ENCODE results near the gene CYP2E1. TPM values are rescaled to one million over a fixed set of nuclear protein-coding genes. Genes with fewer than 3 reads are reported as not detected.

CYP2E1 gene
- total and polyA plus RNA-seq, 8 donors, result 4.6 to 10.1 (median 7.5) TPM

DNA sequence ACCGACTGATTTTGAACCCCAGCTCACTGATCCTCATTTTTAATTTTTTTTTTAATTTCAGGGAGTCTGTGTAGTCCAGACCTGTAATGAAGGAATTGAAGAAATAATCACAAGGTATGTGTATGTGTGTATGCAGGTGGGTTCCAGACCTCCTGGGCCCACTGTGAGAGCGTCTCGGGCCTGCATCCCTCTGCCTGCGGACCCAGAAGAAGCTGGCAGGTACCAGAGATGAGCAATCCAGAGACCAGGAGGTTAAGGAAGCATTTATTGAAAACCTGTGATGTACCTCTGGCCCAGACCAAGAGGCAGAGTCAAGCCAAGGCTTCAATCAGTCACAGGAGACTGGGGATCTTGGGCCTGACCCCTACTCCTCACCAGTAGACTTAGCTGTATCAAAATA lies 27.4 kb downstream of the CYP2E1 start:
- no peak for FAIRE-seq
- Histone ChIP-seq H3K27ac (no peak overlapping the region), H3K36me3 (no peaks in the 10 kb centered on the region), H3K4me1 (no peaks in the 10 kb centered on the region), H3K9me3 (no peaks in the 10 kb centered on the region), H3K4me3 (no peak overlapping the region), H3K27me3 (no peaks in the 10 kb centered on the region)
- 76 to 81% methylated on average over 4 of the region's 4 CpGs for WGBS, 2 donors
- DNase-seq, result no peak
- TF ChIP-seq, protein P1, sequence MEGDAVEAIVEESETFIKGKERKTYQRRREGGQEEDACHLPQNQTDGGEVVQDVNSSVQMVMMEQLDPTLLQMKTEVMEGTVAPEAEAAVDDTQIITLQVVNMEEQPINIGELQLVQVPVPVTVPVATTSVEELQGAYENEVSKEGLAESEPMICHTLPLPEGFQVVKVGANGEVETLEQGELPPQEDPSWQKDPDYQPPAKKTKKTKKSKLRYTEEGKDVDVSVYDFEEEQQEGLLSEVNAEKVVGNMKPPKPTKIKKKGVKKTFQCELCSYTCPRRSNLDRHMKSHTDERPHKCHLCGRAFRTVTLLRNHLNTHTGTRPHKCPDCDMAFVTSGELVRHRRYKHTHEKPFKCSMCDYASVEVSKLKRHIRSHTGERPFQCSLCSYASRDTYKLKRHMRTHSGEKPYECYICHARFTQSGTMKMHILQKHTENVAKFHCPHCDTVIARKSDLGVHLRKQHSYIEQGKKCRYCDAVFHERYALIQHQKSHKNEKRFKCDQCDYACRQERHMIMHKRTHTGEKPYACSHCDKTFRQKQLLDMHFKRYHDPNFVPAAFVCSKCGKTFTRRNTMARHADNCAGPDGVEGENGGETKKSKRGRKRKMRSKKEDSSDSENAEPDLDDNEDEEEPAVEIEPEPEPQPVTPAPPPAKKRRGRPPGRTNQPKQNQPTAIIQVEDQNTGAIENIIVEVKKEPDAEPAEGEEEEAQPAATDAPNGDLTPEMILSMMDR (IDR thresholded peaks at IDR 0.05), result no peak
- intact Hi-C loops (cut with DNase I), result no loop called here
- no peak for ATAC-seq

DNA sequence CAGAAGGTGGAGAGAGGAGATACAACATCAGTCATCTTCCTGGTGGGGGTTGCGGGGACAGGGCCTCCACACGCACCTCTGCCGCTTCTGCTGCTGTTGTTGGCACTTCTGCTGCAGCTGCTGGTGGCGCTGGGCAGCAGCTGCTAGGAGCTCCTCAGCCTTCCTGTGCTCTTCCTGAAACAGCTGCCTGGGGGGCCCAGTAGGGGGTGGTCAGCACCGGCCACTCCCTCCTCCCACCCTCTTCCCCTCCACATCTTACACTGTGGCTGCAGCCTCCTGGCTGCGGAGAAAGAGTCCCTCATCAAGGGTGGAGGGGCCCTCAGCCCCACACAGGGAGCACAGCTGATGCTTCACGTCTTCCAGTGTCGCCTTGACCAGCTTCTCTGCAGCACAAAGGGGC lies 28.4 kb downstream of the CYP2E1 start:
- ATAC-seq (no peak), DNase-seq (no peak), FAIRE-seq (no peak)
- intact Hi-C loops (cut with DNase I), result no loop called here
- Histone ChIP-seq H3K4me1 (no peaks in the 10 kb centered on the region), H3K9me3 (no peaks in the 10 kb centered on the region), H3K4me3 (no peak overlapping the region), H3K27me3 (no peaks in the 10 kb centered on the region), H3K27ac (no peak overlapping the region), H3K36me3 (no peaks in the 10 kb centered on the region)
- 74 to 83% methylated on average over 6 to 8 of the region's 8 CpGs for WGBS, 2 donors
- TF ChIP-seq, protein P1 (IDR thresholded peaks at IDR 0.05), result no peak

DNA sequence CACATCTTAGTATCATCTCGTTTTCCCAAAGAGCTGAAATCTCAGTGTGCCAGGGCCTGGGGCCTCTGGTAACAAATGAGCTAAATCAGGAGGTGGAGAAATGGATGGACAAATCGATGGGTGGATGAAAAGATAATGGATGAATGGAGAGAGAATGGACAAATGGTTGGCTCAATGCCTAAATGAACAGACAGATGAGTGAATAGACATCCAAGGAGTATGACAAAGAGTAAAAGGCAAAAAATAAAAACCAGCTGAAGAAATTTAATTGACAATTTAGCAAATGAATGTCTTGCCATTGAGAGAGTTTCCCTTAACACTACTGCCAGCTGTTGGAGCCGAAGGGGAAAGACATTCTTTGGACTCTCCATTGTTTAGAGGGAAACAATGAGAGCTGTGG lies 30.2 kb downstream of the CYP2E1 start:
- Histone ChIP-seq H3K4me1 (no peaks in the 10 kb centered on the region), H3K9me3 (no peaks in the 10 kb centered on the region), H3K36me3 (no peaks in the 10 kb centered on the region), H3K27ac (no peak overlapping the region), H3K27me3 (no peaks in the 10 kb centered on the region), H3K4me3 (no peak overlapping the region)
- intact Hi-C loops (cut with DNase I), result no loop called here
- WGBS, 2 donors, result 40 to 46% methylated on average over 3 of the region's 3 CpGs
- FAIRE-seq, result no peak
- TF ChIP-seq, protein P1 (IDR thresholded peaks at IDR 0.05), result no peak
- DNase-seq, result no peak
- no peak for ATAC-seq

DNA sequence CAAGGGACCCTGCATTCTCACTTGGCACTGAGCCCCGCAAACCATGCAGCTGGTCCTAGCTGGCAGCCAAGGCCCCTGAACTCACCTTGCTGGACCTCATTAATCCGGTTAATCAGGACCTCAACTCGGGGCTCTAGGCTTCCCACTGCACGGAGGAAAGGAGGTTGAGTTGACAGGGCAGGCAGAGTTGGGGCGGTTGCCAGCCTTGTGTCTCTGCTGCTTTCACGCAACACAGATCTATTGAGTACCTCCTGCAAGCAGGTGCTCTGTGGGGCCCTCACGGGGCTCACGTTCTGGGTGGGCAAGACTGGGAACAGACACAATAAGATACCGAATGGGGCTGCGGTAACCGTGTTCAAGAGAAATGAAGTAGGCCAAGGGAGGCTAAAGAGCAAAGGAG lies 32.1 kb downstream of the CYP2E1 start:
- intact Hi-C loops (cut with DNase I), result no loop called here
- no peaks in the 10 kb centered on the region for H3K27me3 ChIP-seq
- TF ChIP-seq, protein P1 (IDR thresholded peaks at IDR 0.05), result no peak
- no peak overlapping the region for H3K4me3 ChIP-seq
- FAIRE-seq, result no peak
- H3K36me3 ChIP-seq, result no peaks in the 10 kb centered on the region
- 77 to 84% methylated on average over 11 of the region's 11 CpGs for WGBS, 2 donors
- no peaks in the 10 kb centered on the region for H3K9me3 ChIP-seq
- no peaks in the 10 kb centered on the region for H3K4me1 ChIP-seq
- ATAC-seq, result no peak
- H3K27ac ChIP-seq, result no peak overlapping the region
- DNase-seq, result no peak

DNA sequence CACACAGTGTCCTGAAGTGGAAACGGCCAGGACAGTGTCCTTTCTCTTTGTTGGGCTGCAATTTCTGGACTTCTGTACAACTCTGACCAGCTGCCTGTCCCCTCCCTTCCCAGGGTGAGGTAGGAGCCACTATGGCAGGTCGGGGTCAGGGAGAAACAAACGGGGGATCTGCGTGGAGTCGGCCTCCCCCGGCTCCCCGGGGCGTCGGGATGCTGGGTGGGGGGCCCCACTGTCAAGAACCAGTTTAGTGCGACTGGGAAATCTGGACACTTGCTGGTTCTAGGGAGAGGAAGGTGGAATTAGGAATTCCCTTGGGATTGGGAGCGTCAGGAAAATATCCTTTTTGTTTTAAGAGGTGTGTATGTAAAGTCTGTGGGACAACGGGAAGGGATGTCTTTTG lies 37.7 kb downstream of the CYP2E1 start:
- Histone ChIP-seq H3K36me3 (no peaks in the 10 kb centered on the region), H3K27me3 (no peaks in the 10 kb centered on the region), H3K27ac (no peak overlapping the region), H3K4me1 (no peaks in the 10 kb centered on the region), H3K4me3 (no peak overlapping the region), H3K9me3 (no peaks in the 10 kb centered on the region)
- FAIRE-seq, result no peak
- DNase-seq, result no peak
- no peak for ATAC-seq
- 84 to 88% methylated on average over 12 of the region's 12 CpGs for WGBS, 2 donors
- intact Hi-C loops (cut with DNase I), result no loop called here
- TF ChIP-seq, protein P1 (IDR thresholded peaks at IDR 0.05), result no peak

All from pancreas (tissue), 10 donors.